ENCODE data around the gene ANKRD39. TPM values are rescaled to one million over a fixed set of nuclear protein-coding genes. Genes with fewer than 3 reads are reported as not detected.

The ANKRD39 gene
- total and polyA plus RNA-seq, 9 of the 15 experiments (the other 6 are each of a cell fraction or from before 2014, with no cell fraction given), result 8.2 to 33.1 (median 23.8) TPM

DNA sequence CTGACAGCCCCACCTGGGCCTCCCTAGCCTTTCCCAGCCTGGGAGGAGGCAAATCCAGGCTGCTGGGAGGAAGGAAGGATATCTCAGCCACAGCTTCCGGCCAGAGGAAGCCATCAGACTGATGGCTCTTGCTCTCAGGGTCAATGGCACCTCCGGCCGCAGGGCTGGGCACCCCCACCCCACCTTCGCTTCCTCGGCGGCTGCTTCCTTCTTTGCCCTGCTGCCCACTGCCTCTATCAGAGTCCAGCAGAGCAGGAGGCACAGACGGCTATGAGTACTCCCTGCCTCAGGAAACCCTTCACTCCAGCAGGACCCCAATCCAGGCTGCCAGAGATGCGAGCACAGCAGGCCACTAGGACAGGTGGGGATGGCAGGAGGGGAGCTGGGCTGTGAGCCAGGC lies 8.8 kb upstream of the ANKRD39 start:
- no peak overlapping the region for H3K4me3 ChIP-seq
- CTCF ChIA-PET (ENCODE audit: low intra/inter-chr PET ratio), result interaction anchor here (0.6 kb wide), 1 partner anchor 9 kb away, joined by 3 read pairs; the partner anchor contains the start of gene ANKRD39
- POLR2A ChIA-PET, result interaction anchor here (0.6 kb wide), 1 partner anchor 40 kb away, joined by 4 read pairs; no protein-coding TSS in a partner anchor

More for the DNA sequence above, 8.8 kb upstream of the ANKRD39 start:
- FAIRE-seq (no peak), DNase-seq (ENCODE audit: extremely low read depth in 1 of 4, low spot score in 3 of 4) (no peak), ATAC-seq (no peak)
- Histone ChIP-seq H3K9me1 (ENCODE audit: control insufficient read depth, insufficient read depth, low read length) (peaks cover 8% of the 10 kb centered on the region), H3K27ac (ENCODE audit: extremely low read depth, low read depth, low read length) (no peak overlapping the region; the same call in 2 of the 3 replicates), H4K20me1 (replicated peaks; ENCODE audit: control insufficient read depth, insufficient read depth, low read length) (peaks cover 16% of the 10 kb centered on the region; the same call in 1 of the 2 replicates), H3K9ac (ENCODE audit: insufficient read depth in 1 of 2, low read depth in 2 of 2, low read length in 2 of 2) (peak overlapping the region; percentile 90 to 100; a peak in 3 of 4 replicates), H3K27me3 (ENCODE audit: control insufficient read depth in 2 of 2, insufficient read depth in 2 of 2, low read length in 2 of 2) (no peaks in the 10 kb centered on the region), H2AFZ (ENCODE audit: low read depth, low read length) (no peak overlapping the region), H3K9me3 (replicated peaks; ENCODE audit: control insufficient read depth, insufficient read depth, low read depth, low read length) (no peaks in the 10 kb centered on the region), H3K79me2 (ENCODE audit: control insufficient read depth, insufficient read depth, low read length) (peaks cover 77% of the 10 kb centered on the region), H3K4me1 (replicated peaks in 1 of 2; ENCODE audit: control insufficient read depth in 2 of 2, insufficient read depth in 2 of 2, low read length in 2 of 2) (peaks cover 11 to 76% of the 10 kb centered on the region in 2 experiments; a peak in 4 of 5 replicates), H3K36me3 (ENCODE audit: control insufficient read depth, insufficient read depth, low read length) (peaks cover 67% of the 10 kb centered on the region), H3K4me2 (ENCODE audit: insufficient read depth, low read length) (peak overlapping the region; percentile 93)
- intact Hi-C loops (cut with micrococcal nuclease), result no loop called here
- WGBS (ENCODE audit: insufficient coverage, low coverage, missing lambda C conversion rate), result 94% methylated on average over 2 of the region's 8 CpGs
- peak; percentile 31; the same call in 1 of the 2 replicates for TF ChIP-seq RBFOX2 (IDR thresholded peaks at IDR 0.05; ENCODE audit: low read depth, low read length)
- no peak for TF ChIP-seq SMARCE1 (IDR thresholded peaks at IDR 0.05)
- no peak for TF ChIP-seq ZNF140 (CRISPR knock-in tag; IDR thresholded peaks at IDR 0.05)
- no peak for TF ChIP-seq HNRNPL (IDR thresholded peaks at IDR 0.05; ENCODE audit: low read depth, low read length)
- TF ChIP-seq, protein P1, sequence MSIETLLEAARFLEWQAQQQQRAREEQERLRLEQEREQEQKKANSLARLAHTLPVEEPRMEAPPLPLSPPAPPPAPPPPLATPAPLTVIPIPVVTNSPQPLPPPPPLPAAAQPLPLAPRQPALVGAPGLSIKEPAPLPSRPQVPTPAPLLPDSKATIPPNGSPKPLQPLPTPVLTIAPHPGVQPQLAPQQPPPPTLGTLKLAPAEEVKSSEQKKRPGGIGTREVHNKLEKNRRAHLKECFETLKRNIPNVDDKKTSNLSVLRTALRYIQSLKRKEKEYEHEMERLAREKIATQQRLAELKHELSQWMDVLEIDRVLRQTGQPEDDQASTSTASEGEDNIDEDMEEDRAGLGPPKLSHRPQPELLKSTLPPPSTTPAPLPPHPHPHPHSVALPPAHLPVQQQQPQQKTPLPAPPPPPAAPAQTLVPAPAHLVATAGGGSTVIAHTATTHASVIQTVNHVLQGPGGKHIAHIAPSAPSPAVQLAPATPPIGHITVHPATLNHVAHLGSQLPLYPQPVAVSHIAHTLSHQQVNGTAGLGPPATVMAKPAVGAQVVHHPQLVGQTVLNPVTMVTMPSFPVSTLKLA (conservative IDR thresholded peaks at IDR 0.05), result no peak
- TF ChIP-seq, protein P2, sequence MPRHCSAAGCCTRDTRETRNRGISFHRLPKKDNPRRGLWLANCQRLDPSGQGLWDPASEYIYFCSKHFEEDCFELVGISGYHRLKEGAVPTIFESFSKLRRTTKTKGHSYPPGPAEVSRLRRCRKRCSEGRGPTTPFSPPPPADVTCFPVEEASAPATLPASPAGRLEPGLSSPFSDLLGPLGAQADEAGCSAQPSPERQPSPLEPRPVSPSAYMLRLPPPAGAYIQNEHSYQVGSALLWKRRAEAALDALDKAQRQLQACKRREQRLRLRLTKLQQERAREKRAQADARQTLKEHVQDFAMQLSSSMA (CRISPR knock-in tag; IDR thresholded peaks at IDR 0.05), result no peak
- no peak for TF ChIP-seq CHD4 (IDR thresholded peaks at IDR 0.05; ENCODE audit: insufficient read depth, insufficient replicate concordance, low read depth, low read length, poor library complexity, severe bottlenecking)
- TF ChIP-seq TFAM (CRISPR knock-in tag; conservative IDR thresholded peaks at IDR 0.05), result no peak
- in situ Hi-C loops (cut with MboI), result loop anchor here (25.0 kb wide), 1 partner anchor 246 kb away; the partner anchor contains the start of gene ANKRD36
- no TSS peak for BruUV-seq (replicated peaks)

All from K562 (cell line).